GM23248 (cell line): ENCODE results near the gene PDE4B. TPM values are rescaled to one million over a fixed set of nuclear protein-coding genes. Genes with fewer than 3 reads are reported as not detected.

Experiments
- DNase-seq: peaks from one replicate; pipeline ENCODE4 v3.0.0-alpha.2; 2015
- H2AFZ ChIP-seq: fragments of 200-600 bp; sonication (generic); 2 replicates; pipeline ENCODE4 v1.6.1; 2016; ENCODE audit warnings: antibody characterized with exemption
- H3F3A ChIP-seq: fragments of 200-600 bp; sonication (generic); 2 replicates; pipeline ENCODE4 v1.6.1; 2016; ENCODE audit warnings: mild to moderate bottlenecking, antibody characterized with exemption, mixed run types; ENCODE audit not compliant: insufficient read depth
- H3K27ac ChIP-seq: fragments of 200-600 bp; sonication (generic); 2 replicates; pipeline ENCODE4 v1.5.1; 2016; ENCODE audit warnings: mild to moderate bottlenecking
- H3K27me3 ChIP-seq: fragments of 200-600 bp; sonication (generic); replicated peaks from 2 replicates; pipeline ENCODE4 v1.6.1; 2016; ENCODE audit warnings: mild to moderate bottlenecking; ENCODE audit not compliant: insufficient read depth
- H3K36me3 ChIP-seq: fragments of 200-600 bp; sonication (generic); 2 replicates; pipeline ENCODE4 v1.6.1; 2016; ENCODE audit warnings: low read depth, mild to moderate bottlenecking
- H3K4me1 ChIP-seq: fragments of 200-600 bp; sonication (generic); 2 replicates; pipeline ENCODE4 v1.6.1; 2016; ENCODE audit warnings: mild to moderate bottlenecking; ENCODE audit not compliant: insufficient read depth
- H3K4me2 ChIP-seq: fragments of 200-600 bp; sonication (generic); one replicate; pipeline ENCODE4 v1.6.1; 2016; ENCODE audit warnings: mild to moderate bottlenecking; ENCODE audit not compliant: unreplicated experiment
- H3K4me3 ChIP-seq: fragments of 200-600 bp; sonication (generic); 2 replicates; pipeline ENCODE4 v1.5.1; 2016; ENCODE audit warnings: mild to moderate bottlenecking
- H3K79me2 ChIP-seq: fragments of 200-600 bp; sonication (generic); 2 replicates; pipeline ENCODE4 v1.6.1; 2016; ENCODE audit warnings: mild to moderate bottlenecking; ENCODE audit not compliant: insufficient read depth
- H3K9ac ChIP-seq: fragments of 200-600 bp; sonication (generic); 2 replicates; pipeline ENCODE4 v1.6.1; 2016; ENCODE audit warnings: mild to moderate bottlenecking
- H3K9me2 ChIP-seq: fragments of 200-600 bp; sonication (generic); 2 replicates; pipeline ENCODE4 v1.6.1; 2016; ENCODE audit warnings: mixed run types, mild to moderate bottlenecking, moderate library complexity; ENCODE audit not compliant: insufficient read depth
- H3K9me3 ChIP-seq: fragments of 200-600 bp; sonication (generic); one replicate; pipeline ENCODE4 v1.6.1; 2017; ENCODE audit warnings: low read depth
- H4K20me1 ChIP-seq: fragments of 200-600 bp; sonication (generic); 2 replicates; pipeline ENCODE4 v1.6.0; 2016; ENCODE audit not compliant: insufficient read depth
- EZH2 ChIP-seq: fragments of 200-600 bp; sonication (generic); IDR thresholded peaks from 2 replicates; pipeline ENCODE4 v1.6.1; 2018; ENCODE audit warnings: antibody characterized with exemption, mild to moderate bottlenecking; ENCODE audit not compliant: insufficient read depth, poor library complexity, severe bottlenecking
- EZH2phosphoT487 ChIP-seq: fragments of 200-600 bp; sonication (generic); IDR thresholded peaks from 2 replicates; pipeline ENCODE4 v1.6.1; 2018; ENCODE audit warnings: antibody characterized with exemption, moderate library complexity, mild to moderate bottlenecking, low read depth; ENCODE audit not compliant: insufficient read depth
- WGBS, 2 experiments: methylation state at CpG; one replicate each; pipeline ENCODE4 v1.1.6; 2015 to 2017; ENCODE audit warnings: low lambda C conversion rate in 2 of 2, low coverage in 1 of 2; ENCODE audit errors: missing lambda C conversion rate in 2 of 2; 5-methylcytosine and 5-hydroxymethylcytosine counted together
- in situ Hi-C: fragments of 300-500 bp; cut with MboI; formaldehyde crosslinking; loops from 2 replicates; pipeline ENCODE4 v1.15.0; 2020
- polyA plus RNA-seq: library from polyadenylated mRNA; unstranded; fragments of >200 nt; fragmentation: Nextera tagmentation; extraction: Ambion mirVana; gene quantifications from 2 replicates; pipeline ENCODE4 v1.2.1, GENCODE V29; 2016
- total RNA-seq: library from RNA; depleted of rRNA; stranded (reverse); fragments of >200 nt; shearing (Covaris generic); gene quantifications from 2 replicates; pipeline ENCODE4 v1.2.3, GENCODE V29; 2014

PDE4B gene
- total and polyA plus RNA-seq, 2 experiments from 2014 or later: 19.9 to 36.2 TPM

GRCh38 chr1:66247415-66248208, 454.9 kb downstream of the PDE4B start:
- Histone ChIP-seq H3K4me3 (no peak overlapping the region), H3K27me3 (no peaks in the 10 kb centered on the region), H3K4me1 (peaks cover 23% of the 10 kb centered on the region), H2AFZ (no peak overlapping the region), H3K4me2 (no peak overlapping the region), H3K9ac (no peak overlapping the region), H3F3A (peaks cover 13% of the 10 kb centered on the region), H3K9me3 (no peaks in the 10 kb centered on the region), H3K79me2 (no peaks in the 10 kb centered on the region), H3K9me2 (no peaks in the 10 kb centered on the region), H3K27ac (no peak overlapping the region), H3K36me3 (no peaks in the 10 kb centered on the region), H4K20me1 (no peaks in the 10 kb centered on the region)
- in situ Hi-C loops: loop anchor here (10.0 kb wide), 1 partner anchor 533 kb away; no protein-coding TSS in a partner anchor
- WGBS, 2 experiments: 96 to 98% methylated on average over 11 of the region's 11 CpGs
- no peak for TF ChIP-seq EZH2
- TF ChIP-seq EZH2phosphoT487: no peak
- no peak for DNase-seq

DNA sequence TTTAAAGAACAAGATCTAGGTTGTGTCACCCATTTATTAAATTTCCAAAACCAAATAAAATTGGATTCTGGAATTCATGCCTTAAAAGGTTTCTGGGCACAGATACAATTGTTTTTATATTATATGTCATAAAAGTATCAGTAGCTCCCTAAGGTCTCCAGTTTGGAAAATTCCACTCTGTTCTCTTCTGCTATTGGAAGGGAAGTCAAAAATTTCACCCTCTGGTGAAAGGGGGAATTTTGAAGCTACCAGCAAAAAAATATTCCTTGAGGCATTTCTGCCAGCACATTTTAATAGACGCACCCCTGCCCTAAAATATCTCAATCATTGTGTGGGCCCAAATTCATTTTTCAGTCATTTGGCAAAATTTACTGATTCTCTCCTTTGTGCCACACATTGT, 455.6 kb downstream of the PDE4B start:
- no peak overlapping the region for H3K9ac ChIP-seq
- TF ChIP-seq EZH2: no peak
- TF ChIP-seq EZH2phosphoT487: no peak
- 98 to 100% methylated on average over 1 of the region's 1 CpG for WGBS, 2 experiments
- in situ Hi-C loops: loop anchor here (10.0 kb wide), 1 partner anchor 533 kb away; no protein-coding TSS in a partner anchor
- H3K4me3 ChIP-seq: no peak overlapping the region
- no peaks in the 10 kb centered on the region for H3K27me3 ChIP-seq
- no peak overlapping the region for H3K4me2 ChIP-seq
- no peak overlapping the region for H2AFZ ChIP-seq
- no peaks in the 10 kb centered on the region for H3K36me3 ChIP-seq
- no peaks in the 10 kb centered on the region for H3K9me3 ChIP-seq
- H3F3A ChIP-seq: peaks cover 8% of the 10 kb centered on the region
- no peaks in the 10 kb centered on the region for H3K79me2 ChIP-seq
- no peaks in the 10 kb centered on the region for H4K20me1 ChIP-seq
- no peak overlapping the region for H3K27ac ChIP-seq
- no peaks in the 10 kb centered on the region for H3K9me2 ChIP-seq
- no peak for DNase-seq
- peaks cover 18% of the 10 kb centered on the region for H3K4me1 ChIP-seq

DNA sequence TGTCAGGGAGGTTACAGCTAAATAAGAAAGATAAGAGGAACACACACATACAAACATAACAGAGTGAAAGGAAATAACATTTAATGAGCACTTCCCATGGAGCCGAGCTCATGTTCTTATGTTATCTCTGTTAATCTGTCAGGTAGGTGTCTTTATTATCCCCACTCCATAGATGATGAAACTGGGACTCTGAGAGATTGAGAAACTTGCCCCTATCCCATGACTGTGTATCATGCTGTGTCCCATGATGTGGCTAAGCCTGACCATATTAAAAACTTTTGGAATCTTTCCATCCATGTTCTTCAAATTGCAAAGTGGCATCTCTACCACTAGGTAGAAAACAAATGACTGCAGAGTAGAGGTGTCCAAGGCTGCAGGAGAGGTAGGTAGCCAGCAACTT, 456.1 kb downstream of the PDE4B start:
- no peak for DNase-seq
- Histone ChIP-seq H3K9ac (no peak overlapping the region), H3K4me3 (no peak overlapping the region), H3K79me2 (no peaks in the 10 kb centered on the region), H4K20me1 (no peaks in the 10 kb centered on the region), H3K9me3 (no peaks in the 10 kb centered on the region), H3K4me2 (no peak overlapping the region), H3K9me2 (no peaks in the 10 kb centered on the region), H3F3A (peaks cover 3% of the 10 kb centered on the region), H2AFZ (no peak overlapping the region), H3K36me3 (no peaks in the 10 kb centered on the region), H3K27ac (no peak overlapping the region), H3K27me3 (no peaks in the 10 kb centered on the region), H3K4me1 (peaks cover 17% of the 10 kb centered on the region)
- no peak for TF ChIP-seq EZH2phosphoT487
- no peak for TF ChIP-seq EZH2
- in situ Hi-C loops: loop anchor here (10.0 kb wide), 1 partner anchor 534 kb away; no protein-coding TSS in a partner anchor
- 6 to 16% methylated on average over 1 of the region's 1 CpG for WGBS, 2 experiments

DNA sequence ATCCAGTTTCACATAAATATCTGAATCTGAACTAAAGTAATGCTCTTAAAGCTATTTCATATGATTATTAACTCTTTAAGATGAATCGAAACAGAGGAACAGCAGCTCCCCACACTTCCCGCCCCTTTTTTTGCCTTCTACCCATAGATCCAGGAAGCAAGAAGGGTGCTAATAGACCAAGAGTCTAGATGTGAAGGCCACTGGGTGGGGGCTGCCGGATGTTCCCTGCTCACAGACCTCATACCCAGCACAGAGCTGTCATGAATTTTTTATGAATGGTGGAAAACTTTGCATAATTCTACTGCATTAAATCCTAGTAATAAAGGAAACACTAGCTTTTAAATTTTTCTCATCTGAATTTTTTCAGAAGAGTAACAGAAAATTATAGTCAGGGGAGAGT, 457.4 kb downstream of the PDE4B start:
- Histone ChIP-seq H2AFZ (no peak overlapping the region), H3K27me3 (no peaks in the 10 kb centered on the region), H3K79me2 (no peaks in the 10 kb centered on the region), H3F3A (no peaks in the 10 kb centered on the region), H3K36me3 (no peaks in the 10 kb centered on the region), H3K4me1 (peaks cover 10% of the 10 kb centered on the region), H4K20me1 (no peaks in the 10 kb centered on the region), H3K4me2 (no peak overlapping the region), H3K9me2 (no peaks in the 10 kb centered on the region), H3K4me3 (no peak overlapping the region), H3K27ac (no peak overlapping the region), H3K9ac (no peak overlapping the region), H3K9me3 (no peaks in the 10 kb centered on the region)
- no peak for DNase-seq
- in situ Hi-C loops: loop anchor here (5.0 to 10.0 kb wide), 2 partner anchors 255 to 472 kb away; no protein-coding TSS in a partner anchor
- 98 to 100% methylated on average over 3 of the region's 3 CpGs for WGBS, 2 experiments
- TF ChIP-seq EZH2 (no peak), EZH2phosphoT487 (no peak)
